KMS-11 (cell line): Measurements from ENCODE around the gene VDR.
"Not testable (repeated sequence)": the region's sequence is repeated elsewhere in the genome, so short reads cannot be mapped to it uniquely, and the experiment has no call there.

Experiments used
- H2AFZ ChIP-seq: fragments of 200-600 bp; sonication (generic); 2 replicates; pipeline ENCODE4 v1.6.1; 2016; ENCODE audit warnings: antibody characterized with exemption, mixed run types, low read depth
- H3K27ac ChIP-seq: fragments of 200-600 bp; sonication (generic); 2 replicates; pipeline ENCODE4 v1.6.1; 2016; ENCODE audit warnings: mild to moderate bottlenecking, mixed run types
- H3K27me3 ChIP-seq: fragments of 200-600 bp; sonication (generic); 2 replicates; pipeline ENCODE4 v1.6.1; 2017; ENCODE audit warnings: mild to moderate bottlenecking, low read depth, mixed run types, moderate library complexity; ENCODE audit not compliant: insufficient read depth
- H3K36me3 ChIP-seq: fragments of 200-600 bp; sonication (generic); 2 replicates; pipeline ENCODE4 v1.6.1; 2017; ENCODE audit warnings: mild to moderate bottlenecking, mixed run types; ENCODE audit not compliant: insufficient read depth
- H3K4me1 ChIP-seq: fragments of 200-600 bp; sonication (generic); 2 replicates; pipeline ENCODE4 v1.6.1; 2016; ENCODE audit warnings: mild to moderate bottlenecking, low read depth, mixed run types; ENCODE audit not compliant: poor library complexity, severe bottlenecking
- H3K4me2 ChIP-seq: fragments of 200-600 bp; sonication (generic); 2 replicates; pipeline ENCODE4 v1.7.0; 2016; ENCODE audit warnings: mild to moderate bottlenecking, mixed run types
- H3K4me3 ChIP-seq: fragments of 200-600 bp; sonication (generic); IDR thresholded peaks from 2 replicates; pipeline ENCODE4 v1.6.1; 2017; ENCODE audit warnings: low read depth, low read length, mixed read lengths; ENCODE audit not compliant: insufficient read depth
- H3K79me2 ChIP-seq: fragments of 200-600 bp; sonication (generic); 2 replicates; pipeline ENCODE4 v1.6.1; 2016; ENCODE audit warnings: low read depth, mixed run types; ENCODE audit not compliant: insufficient read depth
- H3K9ac ChIP-seq: fragments of 200-600 bp; sonication (generic); 2 replicates; pipeline ENCODE4 v1.6.1; 2016; ENCODE audit warnings: mild to moderate bottlenecking, mixed run types
- H4K20me1 ChIP-seq: fragments of 200-600 bp; sonication (generic); 2 replicates; pipeline ENCODE4 v1.6.1; 2016; ENCODE audit warnings: mild to moderate bottlenecking, mixed run types; ENCODE audit not compliant: insufficient read depth
- CTCF ChIP-seq: fragments of 200-600 bp; sonication (generic); conservative IDR thresholded peaks from 2 replicates; pipeline ENCODE4 v1.6.1; 2017; ENCODE audit warnings: low read depth, mild to moderate bottlenecking, antibody characterized with exemption, low read length, moderate library complexity, mixed read lengths

The VDR gene

GRCh38 chr12:47845081-47845480 lies 59.7 kb downstream of the VDR start:
- H4K20me1 ChIP-seq: no peaks in the 10 kb centered on the region
- H3K36me3 ChIP-seq: no peaks in the 10 kb centered on the region
- no peaks in the 10 kb centered on the region for H3K27me3 ChIP-seq

GRCh38 chr12:47844264-47845019 lies 60.4 kb downstream of the VDR start:
- Histone ChIP-seq H3K27me3 (no peaks in the 10 kb centered on the region), H3K27ac (no peak overlapping the region), H3K36me3 (no peaks in the 10 kb centered on the region), H3K4me1 (no peaks in the 10 kb centered on the region), H4K20me1 (no peaks in the 10 kb centered on the region), H3K4me3 (no peak overlapping the region), H3K9ac (no peak overlapping the region), H3K4me2 (no peak overlapping the region), H3K79me2 (no peaks in the 10 kb centered on the region), H2AFZ (no peak overlapping the region)
- no peak for TF ChIP-seq CTCF

More at GRCh38 chr12:47845081-47845480, 59.7 kb downstream of the VDR start:
- Histone ChIP-seq H3K4me3 (no peak overlapping the region), H2AFZ (no peak overlapping the region), H3K4me1 (peaks cover 6% of the 10 kb centered on the region), H3K79me2 (no peaks in the 10 kb centered on the region), H3K27ac (no peak overlapping the region), H3K4me2 (no peak overlapping the region), H3K9ac (no peak overlapping the region)
- TF ChIP-seq CTCF: no peak

GRCh38 chr12:47843226-47843980 lies 61.4 kb downstream of the VDR start:
- no peak overlapping the region for H3K4me3 ChIP-seq
- H3K36me3 ChIP-seq: no peaks in the 10 kb centered on the region
- H3K9ac ChIP-seq: no peak overlapping the region
- no peaks in the 10 kb centered on the region for H3K27me3 ChIP-seq
- H4K20me1 ChIP-seq: no peaks in the 10 kb centered on the region
- peaks cover 5% of the 10 kb centered on the region for H3K4me1 ChIP-seq
- H3K79me2 ChIP-seq: no peaks in the 10 kb centered on the region
- no peak overlapping the region for H3K27ac ChIP-seq
- TF ChIP-seq CTCF: no peak
- no peak overlapping the region for H2AFZ ChIP-seq
- no peak overlapping the region for H3K4me2 ChIP-seq

GRCh38 chr12:47842543-47842942 lies 62.3 kb downstream of the VDR start:
- H3K9ac ChIP-seq, H2AFZ ChIP-seq, H3K36me3 ChIP-seq, H3K27ac ChIP-seq, H3K4me2 ChIP-seq, H3K27me3 ChIP-seq, H3K79me2 ChIP-seq, H3K4me3 ChIP-seq, H4K20me1 ChIP-seq: not testable (repeated sequence)
- peaks cover 14% of the 10 kb centered on the region for H3K4me1 ChIP-seq

- Histone ChIP-seq H3K27ac (no peak overlapping the region), H2AFZ (no peak overlapping the region), H3K36me3 (no peaks in the 10 kb centered on the region), H3K4me1 (peaks cover 20% of the 10 kb centered on the region), H3K4me2 (no peak overlapping the region), H3K79me2 (no peaks in the 10 kb centered on the region), H3K4me3 (no peak overlapping the region), H4K20me1 (no peaks in the 10 kb centered on the region), H3K27me3 (no peaks in the 10 kb centered on the region), H3K9ac (no peak overlapping the region)
- TF ChIP-seq CTCF: no peak
Observed at GRCh38 chr12:47841910-47842309, 62.9 kb downstream of the VDR start.
